Measurements from ENCODE around the gene ADAMTS20.

- TF ChIP-seq POLR2A (IDR thresholded peaks at IDR 0.05; ENCODE audit: low read depth, low read length) (no peak), POLR2AphosphoS5 (IDR thresholded peaks at IDR 0.05; ENCODE audit: low read depth, low read length) (no peak), TAF1 (IDR thresholded peaks at IDR 0.05; ENCODE audit: borderline replicate concordance, low read depth, low read length) (no peak)
Observed at GRCh38 chr12:43306066-43306465, 245.9 kb downstream of the ADAMTS20 start.

All from GM12892 (cell line).